Nephron (organoid): Measurements from ENCODE around the gene CNKSR3.
A peak's percentile ranks its signal among the peaks of the same experiment; 100 is the strongest.

ENCODE experiments used
- H3K27ac Mint-ChIP-seq, 3 experiments: 2 replicates each; pipeline ENCODE4 v1.8.0; 2020; ENCODE audit warnings: mixed read lengths in 3 of 3, mild to moderate bottlenecking in 2 of 3, moderate library complexity in 1 of 3
- H3K27me3 Mint-ChIP-seq: 2 replicates; pipeline ENCODE4 v1.8.0; 2021; ENCODE audit warnings: low read depth, mild to moderate bottlenecking, moderate library complexity, mixed read lengths
- H3K36me3 Mint-ChIP-seq: 2 replicates; pipeline ENCODE4 v1.8.0; 2020; ENCODE audit warnings: low read depth, mixed read lengths
- H3K4me1 Mint-ChIP-seq: 2 replicates; pipeline ENCODE4 v1.8.0; 2020; ENCODE audit warnings: mixed read lengths
- H3K4me3 Mint-ChIP-seq, 3 experiments: 2 replicates each; pipeline ENCODE4 v1.8.0; 2020; ENCODE audit warnings: mild to moderate bottlenecking in 3 of 3, mixed read lengths in 3 of 3, moderate library complexity in 2 of 3
- H3K9me3 Mint-ChIP-seq: 2 replicates; pipeline ENCODE4 v1.8.0; 2020; ENCODE audit warnings: mixed read lengths
- CTCF ChIP-seq, 3 experiments: fragments of 200-600 bp; sonication (generic); IDR thresholded peaks; one replicate each; pipeline ENCODE4 v1.5.0; 2021; ENCODE audit warnings: antibody characterized with exemption in 3 of 3; ENCODE audit not compliant: unreplicated experiment in 3 of 3

CNKSR3 gene

GRCh38 chr6:154367839-154368695 is 142.4 kb downstream of the CNKSR3 start:
- no peaks in the 10 kb centered on the region for H3K9me3 Mint-ChIP-seq
- H3K27ac Mint-ChIP-seq: no peak overlapping the region
- TF ChIP-seq CTCF (IDR thresholded peaks at IDR 0.05; ENCODE audit: unreplicated experiment in 3 of 3): no peak
- H3K4me3 Mint-ChIP-seq: no peak overlapping the region
- H3K4me1 Mint-ChIP-seq: peaks cover 14% of the 10 kb centered on the region
- H3K36me3 Mint-ChIP-seq: no peaks in the 10 kb centered on the region
- no peaks in the 10 kb centered on the region for H3K27me3 Mint-ChIP-seq

- H3K4me3 Mint-ChIP-seq: no peak overlapping the region
- peaks cover 16% of the 10 kb centered on the region for H3K4me1 Mint-ChIP-seq
- no peaks in the 10 kb centered on the region for H3K27me3 Mint-ChIP-seq
- TF ChIP-seq CTCF (IDR thresholded peaks at IDR 0.05; ENCODE audit: unreplicated experiment in 3 of 3): no peak
- no peaks in the 10 kb centered on the region for H3K36me3 Mint-ChIP-seq
- H3K27ac Mint-ChIP-seq: no peak overlapping the region
- H3K9me3 Mint-ChIP-seq: no peaks in the 10 kb centered on the region
These were observed 143.1 kb downstream of the CNKSR3 start for GRCh38 chr6:154367336-154367735.

DNA sequence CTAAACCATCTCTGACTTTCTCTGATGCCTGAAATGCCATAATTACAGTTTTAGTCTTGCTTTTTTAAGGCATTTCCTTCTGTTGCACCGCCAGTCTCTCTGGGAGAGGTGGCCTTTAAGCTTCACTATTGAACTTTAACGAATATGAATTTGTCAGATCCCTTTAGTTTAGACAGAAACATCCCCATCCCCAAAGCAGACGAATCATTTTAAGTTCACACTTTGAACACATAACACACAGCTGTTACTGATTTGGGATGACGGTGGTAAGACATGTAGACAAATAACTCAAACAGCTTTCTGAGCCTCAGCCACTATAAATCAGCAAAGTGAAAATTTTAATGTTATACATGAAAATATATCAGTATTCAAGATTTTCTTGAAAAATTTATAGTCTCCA is 146.7 kb downstream of the CNKSR3 start:
- H3K36me3 Mint-ChIP-seq: no peaks in the 10 kb centered on the region
- peak overlapping the region; percentile 56 to 91 (median 91) for H3K27ac Mint-ChIP-seq
- H3K4me1 Mint-ChIP-seq: peaks cover 27% of the 10 kb centered on the region
- no peak overlapping the region for H3K4me3 Mint-ChIP-seq
- no peaks in the 10 kb centered on the region for H3K9me3 Mint-ChIP-seq
- TF ChIP-seq CTCF (IDR thresholded peaks at IDR 0.05; ENCODE audit: unreplicated experiment in 3 of 3): no peak
- H3K27me3 Mint-ChIP-seq: no peaks in the 10 kb centered on the region

DNA sequence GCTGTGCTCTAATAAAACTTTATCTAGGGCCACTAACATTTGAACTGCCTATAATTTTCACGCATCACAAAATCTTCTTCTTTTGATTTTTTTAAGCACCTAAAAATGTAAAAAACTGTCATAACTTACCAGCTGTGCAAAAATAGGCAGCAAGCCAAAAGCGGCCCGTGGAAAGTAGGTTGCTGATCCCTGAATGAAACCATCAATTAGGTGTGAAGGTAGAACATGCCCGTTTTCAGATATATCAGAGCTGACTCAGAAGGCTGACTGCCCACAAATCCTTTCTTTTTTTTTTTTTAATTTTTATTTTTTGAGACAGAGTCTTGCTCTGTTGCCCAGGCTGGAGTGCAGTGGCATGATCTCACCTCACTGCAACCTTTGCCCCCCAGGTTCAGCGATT is 149.0 kb downstream of the CNKSR3 start:
- Mint-ChIP-seq H3K9me3 (no peaks in the 10 kb centered on the region), H3K4me3 (no peak overlapping the region), H3K27me3 (no peaks in the 10 kb centered on the region), H3K4me1 (peaks cover 27% of the 10 kb centered on the region), H3K36me3 (no peaks in the 10 kb centered on the region), H3K27ac (no peak overlapping the region)
- TF ChIP-seq CTCF (IDR thresholded peaks at IDR 0.05; ENCODE audit: unreplicated experiment in 3 of 3): no peak

GRCh38 chr6:154360476-154360875 is 150.0 kb downstream of the CNKSR3 start:
- TF ChIP-seq CTCF (IDR thresholded peaks at IDR 0.05; ENCODE audit: unreplicated experiment in 3 of 3): no peak
- no peak overlapping the region for H3K4me3 Mint-ChIP-seq
- H3K4me1 Mint-ChIP-seq: peaks cover 27% of the 10 kb centered on the region
- no peaks in the 10 kb centered on the region for H3K27me3 Mint-ChIP-seq
- H3K9me3 Mint-ChIP-seq: no peaks in the 10 kb centered on the region
- peak overlapping the region in 1 of 3 experiments; percentile 7 for H3K27ac Mint-ChIP-seq
- H3K36me3 Mint-ChIP-seq: no peaks in the 10 kb centered on the region

DNA sequence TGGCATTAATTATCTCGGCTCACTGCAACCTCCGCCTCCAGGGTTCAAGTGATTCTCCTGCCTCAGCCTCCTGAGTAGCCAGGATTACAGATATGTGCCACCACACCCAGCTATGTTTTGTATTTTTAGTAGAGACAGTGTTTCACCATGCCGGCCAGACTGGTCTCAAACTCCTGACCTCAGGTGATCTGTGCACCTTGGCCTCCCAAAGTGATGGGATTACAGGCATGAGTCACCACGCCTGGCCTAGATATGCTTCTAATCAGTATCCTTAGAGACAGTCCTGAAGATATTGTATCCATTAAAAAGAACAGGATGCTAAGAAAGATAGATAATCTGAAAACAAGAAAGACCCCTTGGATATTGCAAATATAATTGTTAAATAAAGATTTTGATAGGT is 150.8 kb downstream of the CNKSR3 start:
- H3K4me3 Mint-ChIP-seq: no peak overlapping the region
- H3K9me3 Mint-ChIP-seq: no peaks in the 10 kb centered on the region
- H3K27ac Mint-ChIP-seq: no peak overlapping the region
- no peaks in the 10 kb centered on the region for H3K27me3 Mint-ChIP-seq
- no peak for TF ChIP-seq CTCF (IDR thresholded peaks at IDR 0.05; ENCODE audit: unreplicated experiment in 3 of 3)
- H3K36me3 Mint-ChIP-seq: no peaks in the 10 kb centered on the region
- H3K4me1 Mint-ChIP-seq: peaks cover 31% of the 10 kb centered on the region
